ENCODE data around the gene P4HA2. TPM values are rescaled to one million over a fixed set of nuclear protein-coding genes. Genes with fewer than 3 reads are reported as not detected.

P4HA2 gene
- total RNA-seq, 1 experiment from 2014 or later, result 15.1 TPM

- H3K27me3 Mint-ChIP-seq (ENCODE audit: low read depth), result no peaks in the 10 kb centered on the region; the same call in 1 of the 2 replicates
- no peak overlapping the region for H3K4me3 Mint-ChIP-seq
- no peak for TF ChIP-seq GTF2I (CRISPR knock-in tag; conservative IDR thresholded peaks at IDR 0.05)
- no peak for TF ChIP-seq FOXP1 (CRISPR knock-in tag; IDR thresholded peaks at IDR 0.05; ENCODE audit: borderline replicate concordance)
- peak; percentile 78 for TF ChIP-seq CTCF (IDR thresholded peaks at IDR 0.05)
- no peak for TF ChIP-seq ARID4B (CRISPR knock-in tag; IDR thresholded peaks at IDR 0.05; ENCODE audit: borderline replicate concordance)
- TF ChIP-seq MLX (CRISPR knock-in tag; IDR thresholded peaks at IDR 0.05), result no peak
- peaks cover 21% of the 10 kb centered on the region for H3K9me3 Mint-ChIP-seq
- ATAC-seq (peak; percentile 95), DNase-seq (ENCODE audit: low spot score) (peak; percentile 89)
- no peak overlapping the region for H3K27ac Mint-ChIP-seq
- H3K36me3 Mint-ChIP-seq, result peaks cover 3% of the 10 kb centered on the region; the same call in 1 of the 2 replicates
- ChIA-PET CTCF (interaction anchor here (0.6 to 3.3 kb wide), 51 partner anchors 10 to 819 kb away, joined by 3 to 55 read pairs (median 4); partner anchors contain the start of genes P4HA2, PDLIM4, SLC22A4 and SLC22A5), POLR2A (interaction anchor here (0.6 to 1.4 kb wide), 2 partner anchors 11 to 502 kb away, joined by 4 to 7 read pairs; partner anchors contain the start of gene P4HA2)
- no peaks in the 10 kb centered on the region for H3K4me1 Mint-ChIP-seq
Measured at GRCh38 chr5:132238169-132238744, 10.6 kb upstream of the P4HA2 start.

GRCh38 chr5:132237670-132238069 is 10.0 kb upstream of the P4HA2 start:
- H3K4me3 Mint-ChIP-seq, result no peak overlapping the region
- H3K36me3 Mint-ChIP-seq, result no peaks in the 10 kb centered on the region
- ATAC-seq (no peak), DNase-seq (ENCODE audit: low spot score) (no peak)
- H3K27ac Mint-ChIP-seq, result no peak overlapping the region
- no peaks in the 10 kb centered on the region; the same call in 1 of the 2 replicates for H3K27me3 Mint-ChIP-seq (ENCODE audit: low read depth)
- no peaks in the 10 kb centered on the region for H3K4me1 Mint-ChIP-seq
- H3K9me3 Mint-ChIP-seq, result peaks cover 16% of the 10 kb centered on the region
- ChIA-PET POLR2A (interaction anchor here (0.6 to 1.4 kb wide), 2 partner anchors 10 to 502 kb away, joined by 4 to 7 read pairs; partner anchors contain the start of gene P4HA2), CTCF (interaction anchor here (0.6 to 3.3 kb wide), 49 partner anchors 10 to 818 kb away, joined by 3 to 55 read pairs (median 5); partner anchors contain the start of genes P4HA2, PDLIM4, SLC22A4 and SLC22A5)
- TF ChIP-seq USF2 (CRISPR knock-in tag; IDR thresholded peaks at IDR 0.05) (no peak), ZNF121 (CRISPR knock-in tag; IDR thresholded peaks at IDR 0.05) (no peak), STAT6 (CRISPR knock-in tag; conservative IDR thresholded peaks at IDR 0.05; ENCODE audit: low read depth) (no peak), ZSCAN18 (CRISPR knock-in tag; IDR thresholded peaks at IDR 0.05) (no peak), HMGA2 (CRISPR knock-in tag; IDR thresholded peaks at IDR 0.05) (no peak), CBFB (CRISPR knock-in tag; IDR thresholded peaks at IDR 0.05; ENCODE audit: low read depth) (no peak), SP1 (CRISPR knock-in tag; conservative IDR thresholded peaks at IDR 0.05) (no peak), EMX1 (CRISPR knock-in tag; IDR thresholded peaks at IDR 0.05) (no peak), ZNF263 (CRISPR knock-in tag; IDR thresholded peaks at IDR 0.05; ENCODE audit: low read depth) (no peak)

Measured in WTC11 (cell line).